Daoy (cell line): Measurements from ENCODE around the gene C19orf47. TPM values are rescaled to one million over a fixed set of nuclear protein-coding genes. Genes with fewer than 3 reads are reported as not detected.
"Not testable (repeated sequence)": the region's sequence is repeated elsewhere in the genome, so short reads cannot be mapped to it uniquely, and the experiment has no call there.

Experiments used
- DNase-seq: peaks from one replicate; pipeline ENCODE4 v3.0.0-alpha.2; 2015; ENCODE audit warnings: low read depth
- total RNA-seq: library from RNA; depleted of rRNA; stranded (reverse); fragments of >200 nt; shearing (Covaris generic); gene quantifications from 2 replicates; pipeline ENCODE4 v1.2.3, GENCODE V29; 2014

Gene C19orf47
- total RNA-seq, 1 experiment from 2014 or later, result 22.4 TPM

- DNase-seq, result no peak
Observed at GRCh38 chr19:40355975-40356680, 7.9 kb upstream of the C19orf47 start.

- DNase-seq, result peak; percentile 42
Observed at GRCh38 chr19:40348961-40349507, 837 bp upstream of the C19orf47 start.

- no peak for DNase-seq
Observed at GRCh38 chr19:40344422-40344821, 3.8 kb downstream of the C19orf47 start.

- no peak for DNase-seq
Observed at GRCh38 chr19:40342644-40343311, 5.4 kb downstream of the C19orf47 start.

DNA sequence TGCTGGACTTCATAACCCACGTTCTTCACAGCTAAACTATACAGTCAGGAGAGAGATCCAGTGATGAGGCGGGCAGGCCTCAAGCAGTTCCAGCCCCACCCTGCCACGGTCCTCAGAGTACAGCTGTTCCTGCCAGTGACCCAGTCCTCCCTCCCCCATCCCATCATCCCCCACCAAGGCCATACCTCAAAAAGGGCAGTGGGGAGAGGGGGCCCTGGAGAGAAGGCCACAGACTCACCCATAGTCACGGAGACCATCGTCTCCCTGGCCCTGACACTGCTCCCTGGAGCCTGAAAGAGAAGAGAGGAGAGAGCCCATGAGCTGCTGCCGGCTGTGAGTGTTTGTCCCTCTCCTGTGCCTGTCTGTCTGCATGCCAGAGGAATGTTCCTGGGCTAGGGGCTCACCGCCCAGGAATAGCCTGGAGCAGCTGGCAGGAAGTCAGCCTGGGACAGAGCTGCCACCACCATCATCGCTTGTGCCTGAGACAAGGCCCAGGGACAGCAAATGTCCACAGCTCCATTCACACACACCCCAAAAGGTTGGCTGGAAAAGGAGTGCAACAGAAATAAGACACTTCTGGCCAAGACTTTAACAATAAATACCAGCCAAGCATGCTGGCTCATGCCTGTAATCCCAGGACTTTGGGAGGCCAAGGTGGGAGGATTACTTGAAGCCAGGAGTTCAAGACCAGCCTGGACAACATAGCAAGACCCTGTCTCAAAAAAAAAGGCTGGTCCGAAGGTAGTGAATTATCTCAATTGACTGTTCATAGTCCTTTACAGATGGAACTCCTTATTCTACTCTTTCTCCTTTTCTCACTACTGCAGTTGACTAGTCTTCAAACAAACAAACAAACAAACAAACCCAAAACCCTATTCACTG is 6.4 kb downstream of the C19orf47 start:
- no peak for DNase-seq

DNA sequence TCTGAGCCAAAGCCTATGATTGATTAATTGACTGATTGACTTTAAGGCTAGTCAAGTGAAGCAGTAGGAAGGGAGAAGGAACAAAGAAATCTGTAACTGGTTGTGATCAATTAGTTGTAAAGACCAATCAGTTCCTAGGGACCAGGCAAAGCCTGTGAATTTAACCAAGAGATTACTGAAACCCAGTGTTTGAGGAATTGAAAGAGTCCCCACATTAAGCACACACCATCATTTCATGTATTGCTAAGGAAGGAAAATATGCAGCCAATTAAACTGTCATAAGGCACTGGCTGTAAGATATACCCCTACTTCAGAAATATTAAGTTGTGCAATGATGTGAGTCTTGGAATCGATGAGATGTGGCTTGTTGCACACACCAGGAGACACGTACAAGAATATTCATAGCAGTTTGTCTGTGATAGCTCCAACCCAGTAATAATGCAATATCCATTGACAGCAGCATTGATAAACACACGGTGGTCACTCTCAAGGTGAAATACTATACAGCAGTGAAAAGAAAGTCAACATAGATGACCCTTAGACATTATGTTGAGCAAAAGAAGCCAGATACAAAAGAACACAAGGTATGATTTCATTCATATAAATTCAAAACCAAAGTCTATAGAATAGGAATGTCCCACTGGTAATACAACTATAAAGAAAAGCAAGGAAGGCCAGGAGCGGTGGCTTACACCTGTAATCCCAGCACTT is 9.0 kb downstream of the C19orf47 start:
- DNase-seq, result no peak

DNA sequence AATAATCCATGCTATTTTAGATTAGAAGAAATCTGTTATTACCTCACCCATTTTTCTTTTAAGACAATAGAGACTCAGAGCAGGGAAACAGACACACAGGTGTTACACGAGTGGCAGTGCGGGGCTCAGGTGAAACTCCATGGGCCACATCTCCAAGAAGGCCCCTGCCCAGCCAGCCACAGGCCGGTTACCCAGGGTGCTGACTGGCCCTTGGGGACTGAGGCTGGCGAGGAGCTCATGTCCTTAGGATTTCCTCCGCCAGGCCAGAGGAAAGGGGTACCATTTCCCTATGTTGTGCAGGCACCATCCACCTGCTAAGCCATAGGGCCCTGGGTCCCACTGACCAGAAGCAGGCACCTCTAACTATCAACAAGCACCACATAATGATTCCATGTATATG is 10.6 kb downstream of the C19orf47 start:
- DNase-seq, result no peak

DNA sequence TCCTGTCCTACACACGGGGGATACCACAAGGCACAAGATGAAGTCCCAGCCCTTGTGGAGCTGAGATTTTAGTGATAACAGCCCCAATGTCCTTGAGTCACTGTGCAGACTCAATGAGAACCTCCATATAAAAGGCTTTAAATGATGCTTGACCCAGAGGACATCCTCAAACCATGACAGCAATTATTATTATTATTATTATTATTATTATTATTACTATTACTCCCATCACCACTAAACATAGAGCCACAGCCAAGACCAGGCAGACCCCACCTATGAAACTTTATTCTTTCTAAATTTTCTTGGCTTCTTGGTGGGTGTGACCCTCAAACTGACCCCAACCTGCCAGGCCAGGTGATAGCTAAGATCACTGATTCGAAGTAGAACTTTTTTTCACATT is 11.1 kb downstream of the C19orf47 start:
- DNase-seq, result no peak

- DNase-seq, result no peak
Observed at GRCh38 chr19:40336601-40336900, 11.6 kb downstream of the C19orf47 start.

DNA sequence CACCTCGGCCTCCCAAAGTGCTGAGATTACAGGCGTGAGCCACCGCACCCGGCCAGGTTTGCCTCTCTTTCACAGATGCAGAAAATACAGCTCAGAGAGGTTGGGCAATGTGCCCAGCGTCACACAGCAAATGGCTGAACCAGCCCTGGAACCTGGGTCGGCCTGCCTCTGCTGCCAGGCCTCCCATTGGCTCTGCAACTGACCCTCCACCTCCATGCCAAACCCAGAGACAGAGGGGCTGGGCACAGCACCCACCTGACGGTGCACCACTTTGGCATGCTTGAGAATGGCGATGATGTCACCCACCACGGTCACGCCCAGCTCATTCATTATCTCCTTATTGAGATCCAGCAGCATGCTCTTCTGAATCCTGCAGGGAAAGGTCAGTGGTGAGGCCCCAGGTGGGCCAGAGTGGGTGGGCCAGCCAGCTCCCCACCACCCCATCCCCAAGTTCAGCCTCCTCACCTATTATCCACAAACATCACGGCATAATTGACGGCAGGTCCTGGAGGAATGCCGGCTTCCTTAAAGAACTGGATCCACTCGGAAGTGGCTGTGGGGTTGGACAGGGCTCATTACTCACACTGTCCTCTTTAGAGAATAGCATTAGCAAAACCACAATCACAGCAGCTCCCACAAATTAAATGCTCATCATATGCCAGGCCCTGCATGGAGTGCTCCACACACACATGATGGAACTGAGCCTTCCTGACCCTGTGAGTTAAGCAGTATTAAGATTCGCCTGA is 12.2 kb downstream of the C19orf47 start:
- peak; percentile 55 for DNase-seq

- no peak for DNase-seq
Observed at GRCh38 chr19:40335101-40335500, 13.1 kb downstream of the C19orf47 start.

DNA sequence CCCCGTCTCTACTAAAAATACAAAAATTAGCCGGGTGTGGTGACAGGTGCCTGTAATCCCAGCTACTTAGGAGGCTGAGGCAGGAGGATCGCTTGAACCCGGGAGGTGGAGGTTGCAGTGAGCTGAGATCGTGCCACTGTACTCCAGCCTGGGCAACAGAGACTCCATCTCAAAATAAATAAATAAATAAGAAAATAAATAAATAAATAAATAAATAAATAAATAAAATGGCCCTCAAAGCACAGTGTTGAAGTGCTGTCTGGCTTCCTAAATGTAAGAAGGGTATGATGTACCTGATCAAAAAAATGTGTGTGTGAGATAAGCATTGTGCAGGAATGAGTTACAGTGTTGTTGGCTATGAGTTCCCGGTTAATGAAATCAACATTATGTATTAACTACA is 15.1 kb downstream of the C19orf47 start:
- DNase-seq, result not testable (repeated sequence)

DNA sequence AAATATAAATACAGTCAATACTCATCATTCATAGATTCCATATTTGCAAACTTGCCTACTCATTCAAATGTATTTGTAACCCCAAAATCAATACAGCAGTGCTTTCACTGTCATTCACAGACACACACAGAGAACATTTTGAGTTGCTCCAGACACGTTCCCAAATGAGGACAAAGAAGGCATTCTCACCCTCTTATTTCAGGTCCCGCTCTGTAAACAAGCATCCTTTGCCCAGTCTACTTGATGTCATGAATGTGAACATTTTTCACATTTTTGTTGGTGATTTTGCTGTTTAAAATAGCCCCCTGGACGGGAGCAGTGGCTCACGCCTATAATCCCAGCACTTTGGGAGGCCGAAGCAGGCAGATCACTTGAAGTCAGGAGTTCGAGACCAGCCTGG is 15.5 kb downstream of the C19orf47 start:
- no peak for DNase-seq

GRCh38 chr19:40331052-40331451 is 17.1 kb downstream of the C19orf47 start:
- DNase-seq, result no peak

- DNase-seq, result no peak
Observed at GRCh38 chr19:40326201-40326600, 22.0 kb downstream of the C19orf47 start.

GRCh38 chr19:40323705-40324104 is 24.5 kb downstream of the C19orf47 start:
- no peak for DNase-seq

GRCh38 chr19:40322951-40323615 is 25.1 kb downstream of the C19orf47 start:
- DNase-seq, result no peak

- no peak for DNase-seq
Observed at GRCh38 chr19:40322271-40322610, 26.0 kb downstream of the C19orf47 start.

DNA sequence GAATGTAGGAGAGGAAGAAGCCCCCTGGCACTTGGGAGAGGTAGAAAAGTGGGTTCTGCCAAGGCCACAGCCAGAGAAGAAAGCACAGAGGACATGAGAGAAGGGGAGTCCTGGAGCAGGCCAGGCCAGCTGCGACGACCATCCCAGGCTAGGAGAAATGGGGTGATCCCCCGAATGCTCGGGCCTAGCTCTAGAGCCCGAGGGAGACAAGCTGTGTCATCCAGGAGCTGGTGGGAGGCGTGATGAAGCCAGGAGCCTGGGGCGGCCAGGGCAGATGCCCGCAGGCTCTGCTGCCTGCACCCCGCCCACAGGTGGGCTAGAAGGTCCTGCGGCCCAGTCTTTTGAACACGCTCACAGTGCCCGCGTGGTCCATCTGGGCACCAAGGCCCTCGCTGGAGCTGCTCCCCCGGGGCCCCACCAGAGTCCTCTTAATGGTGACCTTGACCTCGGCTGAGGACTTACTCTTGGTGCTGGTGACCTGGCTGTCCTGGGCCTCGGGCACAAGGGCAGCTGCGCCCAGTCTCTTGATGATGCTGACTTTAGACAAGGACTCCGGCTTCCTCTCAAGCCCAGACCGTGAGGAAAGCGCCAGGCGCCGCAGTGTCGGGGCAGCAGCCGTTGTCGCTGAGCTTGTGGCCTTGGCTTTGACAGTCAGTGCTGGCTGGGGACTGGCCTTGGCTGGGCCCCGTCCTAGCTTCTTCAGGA is 26.5 kb downstream of the C19orf47 start:
- DNase-seq, result no peak

GRCh38 chr19:40321076-40321475 is 27.1 kb downstream of the C19orf47 start:
- DNase-seq, result no peak
